IMR-90 (cell line): ENCODE results near the gene ERN1. TPM values are rescaled to one million over a fixed set of nuclear protein-coding genes. Genes with fewer than 3 reads are reported as not detected.

Source experiments
- ATAC-seq: fragments of 200-7000 bp; cut with Tn5 transposase; 2 replicates; pipeline ENCODE4 v1.9.1; 2020; ENCODE audit warnings: low read depth, mild to moderate bottlenecking, moderate library complexity
- BruUV-seq: library from RNA; stranded (reverse); fragments of 400-500 nt; replicated peaks from 2 replicates; lab custom pipeline; 2021; lab: Mats Ljungman, UMichigan
- CTCF ChIA-PET: fragments of 300-600 bp; formaldehyde crosslinking; extraction: SDS; loops from one replicate; lab custom pipeline; 2021; ENCODE audit warnings: antibody characterized with exemption; lab: Yijun Ruan, JAX
- POLR2A ChIA-PET: fragments of 300-600 bp; sonication (Branson Sonifier 250); formaldehyde crosslinking; loops from one replicate; lab custom pipeline; 2022; ENCODE audit warnings: antibody characterized with exemption; ENCODE audit not compliant: unreplicated experiment; lab: Charles Lee
- DNase-seq: peaks from one replicate; pipeline ENCODE4 v3.0.0; 2013
- H2AFZ ChIP-seq: replicated peaks from 2 replicates; pipeline ENCODE3; 2013; ENCODE audit warnings: low read length, mild to moderate bottlenecking; ENCODE audit not compliant: poor library complexity
- H2AK5ac ChIP-seq: 2 replicates; pipeline ENCODE4 v1.6.1; 2013; ENCODE audit warnings: low read depth, low read length, inconsistent platforms
- H2AK9ac ChIP-seq: replicated peaks from 2 replicates; pipeline ENCODE3; 2013; ENCODE audit warnings: mild to moderate bottlenecking, low read depth, low read length, moderate library complexity; ENCODE audit not compliant: poor library complexity
- H2BK120ac ChIP-seq: 2 replicates; pipeline ENCODE4 v1.6.1; 2013; ENCODE audit warnings: low read depth, low read length, inconsistent platforms
- H2BK15ac ChIP-seq: 3 replicates; pipeline ENCODE4 v1.6.1; 2013; ENCODE audit warnings: low read depth, low read length, inconsistent platforms
- H2BK20ac ChIP-seq: 2 replicates; pipeline ENCODE4 v1.6.1; 2013; ENCODE audit warnings: low read depth, mild to moderate bottlenecking, inconsistent platforms, low read length, moderate library complexity
- H2BK5ac ChIP-seq: 2 replicates; pipeline ENCODE4 v1.6.1; 2013; ENCODE audit warnings: mild to moderate bottlenecking, low read depth, low read length, inconsistent platforms; ENCODE audit not compliant: poor library complexity, severe bottlenecking
- H3K14ac ChIP-seq: replicated peaks from 2 replicates; pipeline ENCODE4 v1.6.1; 2013; ENCODE audit warnings: low read depth, low read length, inconsistent platforms
- H3K18ac ChIP-seq: 2 replicates; pipeline ENCODE4 v1.6.1; 2013; ENCODE audit warnings: low read depth, low read length, control low read depth
- H3K23ac ChIP-seq: 2 replicates; pipeline ENCODE4 v1.6.1; 2013; ENCODE audit warnings: low read depth, low read length, inconsistent platforms
- H3K27ac ChIP-seq: 2 replicates; pipeline ENCODE4 v1.5.1; 2013; ENCODE audit warnings: mild to moderate bottlenecking, control low read depth, low read length; ENCODE audit not compliant: insufficient read depth
- H3K27me3 ChIP-seq: 2 replicates; pipeline ENCODE4 v1.6.1; 2013; ENCODE audit warnings: low read length; ENCODE audit not compliant: control insufficient read depth, insufficient read depth
- H3K36me3 ChIP-seq: 2 replicates; pipeline ENCODE4 v1.6.1; 2013; ENCODE audit warnings: low read length, mixed read lengths; ENCODE audit not compliant: control insufficient read depth, insufficient read depth
- H3K4ac ChIP-seq: 2 replicates; pipeline ENCODE4 v1.6.1; 2013; ENCODE audit warnings: low read depth, low read length, inconsistent platforms
- H3K4me1 ChIP-seq: 2 replicates; pipeline ENCODE4 v1.6.1; 2013; ENCODE audit warnings: low read length, mixed read lengths; ENCODE audit not compliant: control insufficient read depth, insufficient read depth
- H3K4me2 ChIP-seq: 2 replicates; pipeline ENCODE4 v1.6.1; 2013; ENCODE audit warnings: low read depth, mild to moderate bottlenecking, control low read depth, low read length, moderate library complexity
- H3K4me3 ChIP-seq: 2 replicates; pipeline ENCODE4 v1.5.1; 2013; ENCODE audit warnings: low read depth, mild to moderate bottlenecking, control low read depth, low read length, moderate library complexity; ENCODE audit not compliant: insufficient read depth
- H3K56ac ChIP-seq: 2 replicates; pipeline ENCODE4 v1.6.1; 2013; ENCODE audit warnings: low read length, inconsistent platforms; ENCODE audit not compliant: insufficient read depth; ENCODE audit errors: extremely low read depth
- H3K79me1 ChIP-seq, 2 experiments: 2 replicates each; pipeline ENCODE4 v1.6.1; 2013; ENCODE audit warnings: low read length in 2 of 2, inconsistent platforms in 1 of 2, low read depth in 1 of 2
- H3K9ac ChIP-seq: 2 replicates; pipeline ENCODE4 v1.6.1; 2013; ENCODE audit warnings: low read depth, low read length, control low read depth
- H3K9me1 ChIP-seq: 2 replicates; pipeline ENCODE4 v1.6.1; 2013; ENCODE audit warnings: low read length, inconsistent platforms; ENCODE audit not compliant: insufficient read depth
- H3K9me3 ChIP-seq: 2 replicates; pipeline ENCODE4 v1.6.1; 2013; ENCODE audit warnings: low read length; ENCODE audit not compliant: control insufficient read depth, insufficient read depth
- H4K20me1 ChIP-seq: 2 replicates; pipeline ENCODE4 v1.6.1; 2013; ENCODE audit warnings: low read length, inconsistent platforms; ENCODE audit not compliant: insufficient read depth
- H4K5ac ChIP-seq: 2 replicates; pipeline ENCODE4 v1.6.1; 2013; ENCODE audit warnings: mild to moderate bottlenecking, low read depth, low read length, control low read depth
- H4K8ac ChIP-seq, 2 experiments: 2 replicates each; pipeline ENCODE4 v1.6.1; 2013; ENCODE audit warnings: low read depth in 2 of 2, low read length in 2 of 2, control low read depth in 1 of 2, inconsistent platforms in 1 of 2
- H4K91ac ChIP-seq: 2 replicates; pipeline ENCODE4 v1.6.1; 2013; ENCODE audit warnings: low read depth, low read length, inconsistent platforms; ENCODE audit not compliant: insufficient read depth
- BHLHE40 ChIP-seq: fragments of 150-350 bp; IDR thresholded peaks from 2 replicates; pipeline ENCODE4 v1.6.1; 2016; ENCODE audit warnings: mild to moderate bottlenecking, low read depth, low read length
- CEBPB ChIP-seq: IDR thresholded peaks from 2 replicates; pipeline ENCODE4 v1.6.1; 2012; ENCODE audit warnings: low read depth, low read length, improper control_type of control experiment
- CHD1 ChIP-seq: IDR thresholded peaks from 2 replicates; pipeline ENCODE4 v1.6.1; 2012; ENCODE audit warnings: low read depth, low read length, improper control_type of control experiment
- FOS ChIP-seq: fragments of 150-350 bp; IDR thresholded peaks from 2 replicates; pipeline ENCODE4 v1.6.1; 2016; ENCODE audit warnings: low read depth, low read length
- MAFK ChIP-seq: IDR thresholded peaks from 2 replicates; pipeline ENCODE4 v1.6.1; 2012; ENCODE audit warnings: low read depth, low read length, improper control_type of control experiment
- MAZ ChIP-seq: IDR thresholded peaks from 2 replicates; pipeline ENCODE4 v1.6.1; 2012; ENCODE audit warnings: low read depth, mild to moderate bottlenecking, low read length, improper control_type of control experiment, moderate library complexity, borderline replicate concordance
- MXI1 ChIP-seq: IDR thresholded peaks from 2 replicates; pipeline ENCODE4 v1.6.1; 2012; ENCODE audit warnings: low read depth, mild to moderate bottlenecking, low read length, moderate library complexity, borderline replicate concordance
- NFE2L2 ChIP-seq: fragments of 150-350 bp; IDR thresholded peaks from 2 replicates; pipeline ENCODE4 v1.6.1; 2016; ENCODE audit warnings: low read depth, mild to moderate bottlenecking, low read length
- POLR2A ChIP-seq: IDR thresholded peaks from 2 replicates; pipeline ENCODE4 v1.6.1; 2012; ENCODE audit warnings: mild to moderate bottlenecking, low read depth, low read length
- RAD21 ChIP-seq: IDR thresholded peaks from 2 replicates; pipeline ENCODE4 v1.6.1; 2012; ENCODE audit warnings: low read length, improper control_type of control experiment
- RCOR1 ChIP-seq: IDR thresholded peaks from 2 replicates; pipeline ENCODE4 v1.6.1; 2012; ENCODE audit warnings: mild to moderate bottlenecking, low read length, improper control_type of control experiment; ENCODE audit not compliant: insufficient replicate concordance
- RFX5 ChIP-seq: IDR thresholded peaks from 2 replicates; pipeline ENCODE4 v1.8.0; 2012; ENCODE audit warnings: low read depth, mild to moderate bottlenecking, low read length, moderate library complexity
- SMC3 ChIP-seq: fragments of 150-350 bp; IDR thresholded peaks from 2 replicates; pipeline ENCODE4 v1.6.1; 2016; ENCODE audit warnings: low read depth, mild to moderate bottlenecking, antibody characterized with exemption, low read length, moderate library complexity
- whole genome bisulfite sequencing, 2 experiments: methylation state at CpG; one replicate each; pipeline versions ENCODE4 v1.1.5 to v1.1.7; 2013; ENCODE audit warnings: missing lambda C conversion rate in 2 of 2; ENCODE audit not compliant: insufficient read length in 1 of 2; ENCODE audit errors: extremely low coverage in 2 of 2; 5-methylcytosine and 5-hydroxymethylcytosine counted together
- dilution Hi-C: fragments of 300-500 bp; cut with HindIII; formaldehyde crosslinking; loops from one replicate; pipeline ENCODE4 v1.14.3; 2018; ENCODE audit warnings: low sequenced_read_pairs; ENCODE audit not compliant: unreplicated experiment
- in situ Hi-C: fragments of 300-500 bp; cut with MboI; formaldehyde crosslinking; loops from 3 replicates; pipeline ENCODE4 v1.14.3; 2019; ENCODE audit warnings: low sequenced_read_pairs, inconsistent platforms, mixed read lengths
- intact Hi-C: fragments of 100-400 bp; cut with micrococcal nuclease; formaldehyde crosslinking; loops from 2 replicates; pipeline ENCODE4 v1.10.0; 2022
- polyA plus RNA-seq, 3 experiments: library from polyadenylated mRNA; depleted of rRNA; stranded (reverse); fragments of >200 nt; gene quantifications; 2 replicates each; pipeline ENCODE4 v1.2.3, GENCODE V29; 2012; ENCODE audit warnings: low replicate concordance in 1 of 3
- total RNA-seq: library from RNA; depleted of rRNA; stranded (reverse); fragments of >200 nt; gene quantifications from 2 replicates; pipeline ENCODE4 v1.2.3, GENCODE V29; 2012
- TF ChIP-seq, protein P1 (sequence below): fragments of 150-350 bp; IDR thresholded peaks from 2 replicates; pipeline ENCODE4 v1.6.1; 2016; ENCODE audit warnings: low read depth, mild to moderate bottlenecking, low read length, moderate library complexity, borderline replicate concordance
- TF ChIP-seq, protein P2 (sequence below): fragments of 150-350 bp; IDR thresholded peaks from 2 replicates; pipeline ENCODE4 v1.6.1; 2017; ENCODE audit warnings: mild to moderate bottlenecking, antibody characterized with exemption, low read length, low read depth
- TF ChIP-seq, protein P3 (sequence below): conservative IDR thresholded peaks from 2 replicates; pipeline ENCODE4 v1.5.1; 2012; ENCODE audit warnings: mild to moderate bottlenecking, low read depth, low read length, improper control_type of control experiment

The ERN1 gene
- total and polyA plus RNA-seq, 2 of the 4 experiments (the other 2 are of a cell fraction) = 2.7 to 4.1 TPM

DNA sequence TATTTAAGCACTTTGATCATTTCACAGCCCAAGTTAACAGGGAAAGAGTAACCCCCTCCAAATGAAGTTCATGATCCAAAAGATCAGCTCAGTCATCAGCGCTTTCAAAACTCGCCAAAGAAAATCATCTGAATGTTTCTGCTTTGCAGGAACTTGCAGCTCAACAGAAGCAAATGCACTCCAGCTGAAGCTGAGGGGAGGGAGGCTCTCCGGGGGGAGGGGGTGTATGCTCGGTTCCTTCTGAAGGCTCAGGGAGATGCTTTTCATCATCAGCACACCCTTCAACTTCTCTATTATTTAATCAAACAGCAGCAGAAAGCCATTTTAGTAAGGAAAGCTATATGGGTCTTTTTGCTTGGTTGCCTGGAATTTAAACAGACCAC lies 24.4 kb upstream of the ERN1 start:
- Histone ChIP-seq H3K4ac (no peak overlapping the region), H4K5ac (no peak overlapping the region), H4K8ac (no peak overlapping the region), H3K4me2 (no peak overlapping the region), H2BK20ac (no peak overlapping the region), H3K27ac (no peak overlapping the region), H2AK5ac (no peak overlapping the region), H3K36me3 (0 out of 2 replicates have a peak, but pooled peaks cover 5% of the 10 kb centered on the region), H3K9me1 (peaks cover 5% of the 10 kb centered on the region; the same call in 1 of the 2 replicates), H3K9ac (no peak overlapping the region), H3K14ac (no peak overlapping the region), H4K91ac (no peak overlapping the region), H3K9me3 (no peaks in the 10 kb centered on the region), H2BK15ac (no peak overlapping the region), H3K4me1 (peaks cover 15% of the 10 kb centered on the region), H3K18ac (no peak overlapping the region), H3K4me3 (no peak overlapping the region), H2AK9ac (no peak overlapping the region), H2BK5ac (no peak overlapping the region), H3K27me3 (no peaks in the 10 kb centered on the region), H3K56ac (no peak overlapping the region), H2AFZ (no peak overlapping the region), H3K23ac (no peak overlapping the region), H2BK120ac (no peak overlapping the region), H3K79me1 (no peaks in the 10 kb centered on the region), H4K20me1 (no peaks in the 10 kb centered on the region)
- intact Hi-C loops (no loop called here), in situ Hi-C loops (no loop called here), dilution Hi-C loops (no loop called here)
- ChIA-PET POLR2A (no interaction called here), CTCF (no interaction called here)
- no peak for DNase-seq
- WGBS, 2 experiments = no CpG with 5 or more reads among the region's 4 CpGs
- TF ChIP-seq CHD1 (no peak), MXI1 (no peak), CEBPB (no peak), RFX5 (no peak), BHLHE40 (no peak), RAD21 (no peak), FOS (no peak), RCOR1 (no peak), NFE2L2 (no peak), POLR2A (no peak), SMC3 (no peak), MAFK (no peak), MAZ (no peak)
- TF ChIP-seq, protein P1, sequence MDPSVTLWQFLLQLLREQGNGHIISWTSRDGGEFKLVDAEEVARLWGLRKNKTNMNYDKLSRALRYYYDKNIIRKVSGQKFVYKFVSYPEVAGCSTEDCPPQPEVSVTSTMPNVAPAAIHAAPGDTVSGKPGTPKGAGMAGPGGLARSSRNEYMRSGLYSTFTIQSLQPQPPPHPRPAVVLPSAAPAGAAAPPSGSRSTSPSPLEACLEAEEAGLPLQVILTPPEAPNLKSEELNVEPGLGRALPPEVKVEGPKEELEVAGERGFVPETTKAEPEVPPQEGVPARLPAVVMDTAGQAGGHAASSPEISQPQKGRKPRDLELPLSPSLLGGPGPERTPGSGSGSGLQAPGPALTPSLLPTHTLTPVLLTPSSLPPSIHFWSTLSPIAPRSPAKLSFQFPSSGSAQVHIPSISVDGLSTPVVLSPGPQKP = no peak
- TF ChIP-seq, protein P2, sequence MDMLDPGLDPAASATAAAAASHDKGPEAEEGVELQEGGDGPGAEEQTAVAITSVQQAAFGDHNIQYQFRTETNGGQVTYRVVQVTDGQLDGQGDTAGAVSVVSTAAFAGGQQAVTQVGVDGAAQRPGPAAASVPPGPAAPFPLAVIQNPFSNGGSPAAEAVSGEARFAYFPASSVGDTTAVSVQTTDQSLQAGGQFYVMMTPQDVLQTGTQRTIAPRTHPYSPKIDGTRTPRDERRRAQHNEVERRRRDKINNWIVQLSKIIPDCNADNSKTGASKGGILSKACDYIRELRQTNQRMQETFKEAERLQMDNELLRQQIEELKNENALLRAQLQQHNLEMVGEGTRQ = no peak
- TF ChIP-seq, protein P3, sequence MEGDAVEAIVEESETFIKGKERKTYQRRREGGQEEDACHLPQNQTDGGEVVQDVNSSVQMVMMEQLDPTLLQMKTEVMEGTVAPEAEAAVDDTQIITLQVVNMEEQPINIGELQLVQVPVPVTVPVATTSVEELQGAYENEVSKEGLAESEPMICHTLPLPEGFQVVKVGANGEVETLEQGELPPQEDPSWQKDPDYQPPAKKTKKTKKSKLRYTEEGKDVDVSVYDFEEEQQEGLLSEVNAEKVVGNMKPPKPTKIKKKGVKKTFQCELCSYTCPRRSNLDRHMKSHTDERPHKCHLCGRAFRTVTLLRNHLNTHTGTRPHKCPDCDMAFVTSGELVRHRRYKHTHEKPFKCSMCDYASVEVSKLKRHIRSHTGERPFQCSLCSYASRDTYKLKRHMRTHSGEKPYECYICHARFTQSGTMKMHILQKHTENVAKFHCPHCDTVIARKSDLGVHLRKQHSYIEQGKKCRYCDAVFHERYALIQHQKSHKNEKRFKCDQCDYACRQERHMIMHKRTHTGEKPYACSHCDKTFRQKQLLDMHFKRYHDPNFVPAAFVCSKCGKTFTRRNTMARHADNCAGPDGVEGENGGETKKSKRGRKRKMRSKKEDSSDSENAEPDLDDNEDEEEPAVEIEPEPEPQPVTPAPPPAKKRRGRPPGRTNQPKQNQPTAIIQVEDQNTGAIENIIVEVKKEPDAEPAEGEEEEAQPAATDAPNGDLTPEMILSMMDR = no peak
- no TSS peak for BruUV-seq
- ATAC-seq = no peak; the same call in 1 of the 2 replicates
